DMS53 (cell line): ENCODE data around the gene CHAF1B.
"Not testable (repeated sequence)": the region's sequence is repeated elsewhere in the genome, so short reads cannot be mapped to it uniquely, and the experiment has no call there.

Source experiments
- DNase-seq: peaks from one replicate; lab custom pipeline; 2025; lab: John Stamatoyannopoulos, UW

CHAF1B gene

DNA sequence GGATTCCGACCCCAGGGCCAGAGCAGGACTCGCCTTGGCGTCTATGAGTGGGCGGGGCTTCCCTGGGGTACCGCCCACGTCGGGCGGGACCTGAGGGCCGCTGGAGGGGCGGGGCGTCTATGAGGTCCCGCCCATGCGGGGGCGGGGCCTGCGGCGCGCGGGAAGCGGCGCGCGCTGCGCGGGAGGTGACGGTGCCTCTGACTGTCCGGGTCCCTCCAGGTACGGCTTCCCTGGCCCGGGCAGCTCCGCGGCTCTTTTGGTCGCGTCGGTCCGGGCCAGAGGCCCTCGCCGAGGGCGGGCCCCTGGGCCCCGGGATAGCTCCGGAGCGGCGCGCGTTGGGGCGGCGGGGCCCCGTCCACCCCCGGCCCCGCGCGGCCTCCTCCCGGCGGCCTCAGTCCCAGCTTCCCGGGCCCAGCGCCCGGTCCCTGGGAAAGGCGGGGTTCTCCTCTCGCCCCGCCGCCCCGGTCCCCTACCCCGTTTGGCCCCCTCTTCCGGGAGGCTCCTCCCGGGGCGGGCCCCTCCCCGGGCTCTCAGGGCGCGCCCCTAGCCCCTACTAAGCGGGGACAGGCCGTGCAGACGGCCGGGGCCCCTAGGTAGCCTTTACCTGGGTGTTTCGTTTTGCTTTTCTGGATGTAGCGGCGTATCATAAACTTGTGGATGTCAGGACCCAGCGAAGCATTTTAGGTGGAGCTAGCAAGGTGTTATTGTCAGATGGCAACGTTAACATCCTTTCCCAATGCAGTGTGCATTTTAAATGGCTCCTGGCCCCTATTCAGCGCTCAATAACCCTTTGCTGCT is at the start of gene CHAF1B:
Gene CHAF1B, plus strand, starts transcription at position 160 of the 798 bp plus-strand sequence. CDS start 745 bp downstream, outside the sequence.
- DNase-seq = peak; percentile 84

DNA sequence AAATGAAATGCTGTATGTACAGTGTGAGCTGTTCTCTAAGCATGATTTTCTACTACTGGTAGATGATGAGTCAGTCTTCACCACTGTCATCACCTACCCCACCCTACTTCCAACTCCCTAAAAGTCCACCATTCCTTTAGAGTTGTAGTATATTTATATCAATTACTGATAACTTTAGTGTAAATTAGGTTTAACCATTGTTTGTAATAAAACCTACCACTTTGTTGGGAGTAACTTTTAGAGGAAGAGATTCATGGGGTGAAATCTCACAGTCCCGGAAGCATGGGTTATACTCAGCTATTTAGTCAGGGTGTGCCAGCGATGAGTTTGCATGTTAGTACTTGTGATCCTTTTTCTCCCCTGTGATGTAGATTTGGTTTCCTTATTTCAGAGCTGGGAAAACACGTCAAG is 48.1 kb upstream of the CHAF1B start:
- DNase-seq = no peak

DNA sequence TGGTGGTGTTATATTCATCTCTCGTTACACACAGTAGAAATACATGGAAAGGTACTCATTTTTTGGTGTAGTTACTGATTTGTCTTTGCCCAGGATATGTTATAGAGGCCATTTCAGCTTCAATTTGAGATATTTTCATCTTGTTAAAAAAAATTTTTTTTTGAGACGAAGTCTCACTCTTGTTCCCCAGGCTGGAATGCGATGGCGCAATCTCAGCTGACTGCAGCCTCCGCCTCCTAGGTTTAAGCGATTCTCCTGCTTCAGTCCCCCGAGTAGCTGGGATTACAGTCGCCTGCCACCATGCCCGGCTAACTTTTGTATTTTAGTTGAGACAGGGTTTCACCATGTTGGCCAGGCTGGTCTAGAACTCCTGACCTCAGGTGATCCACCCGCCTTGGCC is 46.2 kb upstream of the CHAF1B start:
- no peak for DNase-seq

DNA sequence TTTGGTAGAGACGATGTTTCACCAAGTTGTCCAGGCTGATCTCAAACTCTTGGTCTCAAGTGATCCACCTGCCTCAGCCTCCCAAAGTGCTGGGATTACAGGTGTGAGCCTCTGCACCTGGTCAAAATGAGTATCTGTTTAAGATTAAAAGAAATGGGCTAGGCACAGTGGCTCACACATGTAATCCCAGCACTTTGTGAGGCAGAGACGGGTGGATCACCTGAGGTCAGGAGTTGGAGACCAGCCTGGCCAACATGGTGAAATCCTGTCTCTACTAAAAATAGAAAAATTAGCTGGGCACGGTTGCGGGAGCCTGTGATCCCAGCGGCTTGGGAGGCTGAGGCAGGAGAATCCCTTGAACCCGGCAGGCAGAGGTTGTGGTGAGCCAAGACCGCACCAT is 42.6 kb upstream of the CHAF1B start:
- not testable (repeated sequence) for DNase-seq

DNA sequence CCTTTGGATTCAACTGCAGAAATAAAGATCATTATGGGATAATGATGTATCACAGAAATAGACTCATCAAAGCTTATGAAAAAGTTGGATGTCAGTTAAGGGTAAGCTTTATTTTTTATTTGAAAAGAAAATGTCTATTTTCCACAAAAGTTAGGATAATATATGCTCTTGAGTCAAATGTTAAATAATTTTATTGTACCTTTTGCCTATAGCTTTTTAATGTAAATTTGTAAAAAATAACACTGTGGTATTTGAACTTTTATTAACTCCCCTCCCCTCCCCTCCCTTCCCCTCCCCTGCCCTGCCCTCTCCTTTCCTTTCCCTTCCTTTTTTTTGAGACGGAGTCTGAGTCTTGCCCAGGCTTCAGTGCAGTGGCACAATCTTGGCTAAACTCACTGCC is 40.3 kb upstream of the CHAF1B start:
- DNase-seq = no peak

DNA sequence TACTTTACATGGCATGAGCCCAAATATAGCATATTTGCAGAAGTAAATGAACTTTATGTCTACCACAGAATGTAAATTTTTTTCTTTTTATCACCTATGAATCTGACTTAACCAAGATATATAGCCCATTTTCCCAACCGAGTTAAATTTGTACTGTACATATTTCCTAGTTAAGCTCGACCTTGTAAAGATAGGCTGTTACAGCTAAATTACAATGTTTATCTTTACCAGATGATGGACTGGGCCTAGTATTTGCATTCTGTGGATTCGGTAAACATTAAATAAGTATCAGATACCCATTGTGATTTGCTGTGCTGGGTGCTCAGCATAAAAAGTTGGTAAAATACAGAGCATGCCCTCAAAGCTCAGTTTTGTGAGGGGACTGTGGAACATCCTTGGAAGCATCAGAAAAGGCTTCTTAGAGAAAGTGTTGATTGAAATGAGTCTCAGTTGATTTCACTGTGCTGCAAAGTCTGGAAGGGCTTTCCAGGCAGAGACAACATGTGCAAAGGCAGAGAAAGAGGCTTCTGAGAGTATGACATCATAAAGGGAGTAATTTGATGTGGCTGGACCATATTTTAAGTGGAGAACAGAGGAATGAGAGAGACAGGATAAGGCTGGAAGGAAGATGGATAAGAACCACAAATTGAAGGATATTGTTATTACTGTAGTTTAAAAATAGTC is 37.8 kb upstream of the CHAF1B start:
- DNase-seq = peak; percentile 38

DNA sequence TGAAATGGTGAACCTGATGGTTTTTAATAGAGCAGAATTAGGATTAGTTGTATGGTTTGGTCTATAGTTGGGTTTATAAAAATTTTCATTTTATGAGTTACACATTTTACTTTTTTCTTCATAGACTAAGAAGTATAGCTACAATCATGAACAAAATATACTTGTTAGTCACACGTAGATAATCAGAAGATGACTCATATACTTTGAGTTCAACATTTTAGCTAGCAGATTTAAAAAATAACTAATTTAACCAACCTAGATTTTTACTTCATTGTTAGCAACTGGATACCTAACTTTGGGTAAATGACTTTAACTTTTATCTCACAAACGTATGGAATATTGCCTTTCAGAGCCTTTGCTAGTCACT is 37.2 kb upstream of the CHAF1B start:
- DNase-seq = no peak

DNA sequence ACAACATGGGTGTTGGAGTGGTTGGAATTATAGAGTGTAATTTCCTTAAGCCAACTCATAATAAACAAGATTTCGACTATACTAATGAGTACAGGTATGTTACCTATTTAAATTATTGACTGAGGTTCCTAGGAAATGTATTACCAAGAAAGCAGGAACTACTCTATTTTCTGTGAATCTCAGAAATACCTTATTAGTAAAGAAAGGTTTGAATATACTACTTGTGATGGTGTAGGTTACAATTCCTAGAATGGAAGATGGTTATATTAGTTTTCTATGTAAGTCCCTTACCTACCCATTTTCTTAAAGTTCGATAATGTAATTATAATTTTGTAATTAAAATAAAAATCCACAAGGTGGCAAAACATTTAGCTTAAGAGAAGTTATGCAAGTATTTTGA is 35.9 kb upstream of the CHAF1B start:
- DNase-seq = no peak

DNA sequence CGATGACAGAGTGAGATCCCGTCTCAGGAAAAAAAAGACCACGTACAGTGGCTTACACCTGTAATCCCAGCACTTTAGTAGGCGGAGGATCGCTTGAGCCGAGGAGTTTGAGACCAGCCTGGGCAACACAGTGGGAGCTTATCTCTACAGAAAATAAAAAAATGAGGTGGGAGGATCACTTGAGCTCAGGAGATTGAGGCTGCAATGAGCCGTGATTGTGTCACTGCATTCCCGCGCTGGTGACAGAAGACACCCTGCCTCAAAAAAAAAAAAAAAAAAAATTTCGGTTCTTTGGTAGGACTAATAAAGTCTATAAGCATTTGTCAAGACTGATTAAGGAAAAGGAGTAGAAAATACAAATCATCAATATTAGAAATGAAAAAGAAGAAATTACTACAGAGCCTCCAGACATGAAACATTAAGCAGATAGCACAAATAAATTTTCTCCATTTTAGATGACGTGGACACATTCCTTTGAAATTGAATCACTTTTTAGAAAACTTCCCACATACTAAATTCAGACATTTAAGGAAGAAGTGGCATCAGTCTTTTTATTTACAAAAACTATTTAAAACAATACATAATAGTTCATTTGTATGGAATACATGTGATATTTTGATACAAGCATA is 34.8 kb upstream of the CHAF1B start:
- DNase-seq = no peak

DNA sequence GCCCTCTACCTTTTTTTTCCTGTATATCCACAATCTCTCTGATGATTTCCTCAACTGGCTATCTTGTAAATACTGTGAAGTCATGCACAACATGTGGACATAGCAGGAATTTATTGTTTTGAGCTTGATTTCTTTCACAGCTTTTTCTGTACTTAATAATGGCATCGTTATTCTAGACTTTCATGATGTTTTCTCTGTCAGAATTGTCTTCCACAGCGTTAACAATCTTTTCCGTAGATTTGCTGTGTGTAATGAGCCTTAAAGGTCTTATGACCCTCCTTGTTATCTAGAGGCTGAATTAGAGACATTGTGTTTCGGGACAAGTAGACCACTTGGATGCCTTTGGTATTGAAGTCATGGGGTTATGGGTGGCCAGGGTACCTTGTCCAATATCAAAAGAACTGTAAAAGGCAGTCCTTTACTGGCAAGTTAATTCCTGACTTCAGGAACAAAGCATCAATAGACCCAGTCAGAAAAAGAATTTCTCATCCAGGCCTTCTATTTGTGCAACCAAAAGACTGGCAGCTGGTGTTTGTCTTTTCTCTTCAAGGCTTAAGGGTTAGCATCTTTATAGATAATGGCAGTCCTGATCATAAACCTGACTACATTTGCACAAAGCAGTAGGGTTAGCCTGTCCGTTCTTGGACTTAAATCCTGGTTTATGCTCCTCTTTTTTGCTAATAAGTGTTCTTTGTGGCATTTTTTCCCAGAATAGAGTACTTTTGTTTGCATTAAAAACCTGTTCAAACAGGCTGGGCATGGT is 30.1 kb upstream of the CHAF1B start:
- peak; percentile 30 for DNase-seq

DNA sequence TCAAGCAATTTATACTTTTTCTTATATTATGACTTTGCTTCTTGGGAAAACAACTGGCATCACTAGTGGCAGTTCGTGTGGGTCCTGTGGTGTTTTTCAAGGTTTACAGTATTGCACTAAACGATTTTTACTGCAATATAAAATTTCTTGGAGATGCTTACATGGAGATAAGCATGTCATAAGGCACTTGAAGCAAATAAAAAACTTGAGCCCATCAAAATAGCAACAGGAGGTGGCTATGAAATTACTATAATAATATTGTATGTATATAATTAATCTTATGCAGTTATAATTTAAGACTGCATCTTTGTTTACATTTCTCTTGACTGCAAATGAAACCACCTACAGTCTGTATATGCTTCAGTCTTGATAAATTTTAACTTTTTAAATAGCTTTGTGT is 29.3 kb upstream of the CHAF1B start:
- DNase-seq = no peak

DNA sequence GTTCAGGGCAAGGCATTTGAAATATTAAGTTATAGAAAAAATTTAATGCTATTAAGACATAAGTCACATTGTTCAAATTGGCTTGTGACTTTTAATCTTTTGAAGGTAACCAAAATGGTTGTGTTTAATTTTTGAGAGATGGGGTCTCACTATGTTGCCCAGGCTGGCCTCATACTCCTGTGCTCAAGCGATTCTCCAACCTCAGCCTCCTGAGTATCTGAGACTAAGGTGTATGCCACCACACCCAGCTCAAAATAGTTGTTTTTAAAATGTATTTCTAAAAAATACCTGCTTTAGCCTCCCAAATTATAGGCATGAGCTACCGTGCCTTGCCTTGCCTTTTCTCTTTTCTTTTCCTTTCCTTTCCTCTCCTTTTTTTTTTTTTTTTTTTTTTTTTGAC is 26.0 kb upstream of the CHAF1B start:
- no peak for DNase-seq

DNA sequence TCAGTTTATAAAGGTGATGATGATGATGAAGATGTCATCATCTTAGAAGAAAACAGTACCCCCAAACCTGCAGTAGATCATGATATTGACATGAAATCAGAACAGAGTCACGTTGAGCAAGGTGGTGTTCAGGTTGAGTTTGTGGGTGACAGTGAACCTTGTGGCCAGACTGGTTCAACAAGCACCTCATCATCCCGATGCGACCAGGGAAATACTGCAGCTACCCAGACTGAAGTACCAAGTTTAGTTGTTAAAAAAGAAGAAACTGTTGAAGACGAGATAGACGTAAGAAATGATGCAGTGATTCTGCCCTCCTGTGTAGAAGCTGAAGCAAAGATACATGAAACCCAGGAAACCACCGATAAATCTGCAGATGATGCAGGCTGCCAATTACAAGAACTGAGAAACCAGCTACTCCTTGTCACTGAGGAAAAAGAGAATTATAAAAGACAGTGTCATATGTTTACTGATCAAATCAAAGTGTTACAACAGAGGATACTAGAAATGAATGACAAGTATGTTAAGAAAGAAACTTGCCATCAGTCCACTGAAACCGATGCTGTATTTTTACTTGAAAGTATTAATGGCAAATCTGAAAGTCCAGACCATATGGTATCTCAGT is 16.0 kb upstream of the CHAF1B start:
- DNase-seq = no peak

DNA sequence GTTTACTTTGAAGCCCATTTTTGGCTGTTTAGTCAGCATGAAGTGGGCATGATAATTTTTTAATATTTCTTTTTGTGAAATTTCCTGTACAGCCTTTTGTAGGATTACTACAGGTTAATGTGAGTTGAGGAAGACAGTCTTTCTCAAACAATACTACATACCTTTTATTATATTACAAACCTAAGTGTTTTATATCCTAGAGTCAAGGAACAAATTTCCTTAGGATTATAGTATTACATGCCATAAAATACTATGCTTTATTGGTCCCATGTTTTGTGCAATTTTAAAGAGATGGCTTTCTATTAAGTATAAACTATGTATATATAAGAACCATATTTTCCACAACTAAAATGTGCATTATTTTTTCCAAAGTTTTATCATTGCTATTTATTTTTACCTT is 9.2 kb upstream of the CHAF1B start:
- no peak for DNase-seq

DNA sequence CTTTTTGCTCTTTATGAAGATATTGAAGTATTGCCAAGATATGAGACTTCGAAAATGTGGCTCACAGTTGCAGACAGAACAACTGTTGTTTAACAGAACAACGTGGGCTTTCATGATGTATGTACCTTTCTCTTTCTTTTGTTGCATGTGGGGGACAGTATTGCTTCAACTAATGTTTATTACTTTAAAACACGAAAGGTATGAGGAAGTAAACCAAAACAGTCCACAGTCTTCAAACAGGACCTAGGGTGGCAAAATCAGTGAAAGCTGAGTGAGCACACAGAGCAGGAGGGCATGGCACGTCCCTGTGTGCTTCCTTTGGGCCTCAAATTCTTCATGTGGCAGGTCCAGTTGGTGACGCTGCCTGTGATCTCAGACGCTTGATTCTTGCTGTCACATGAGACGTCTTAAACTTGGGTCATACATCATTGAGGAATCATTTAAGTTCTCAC is 7.8 kb upstream of the CHAF1B start:
- no peak for DNase-seq

DNA sequence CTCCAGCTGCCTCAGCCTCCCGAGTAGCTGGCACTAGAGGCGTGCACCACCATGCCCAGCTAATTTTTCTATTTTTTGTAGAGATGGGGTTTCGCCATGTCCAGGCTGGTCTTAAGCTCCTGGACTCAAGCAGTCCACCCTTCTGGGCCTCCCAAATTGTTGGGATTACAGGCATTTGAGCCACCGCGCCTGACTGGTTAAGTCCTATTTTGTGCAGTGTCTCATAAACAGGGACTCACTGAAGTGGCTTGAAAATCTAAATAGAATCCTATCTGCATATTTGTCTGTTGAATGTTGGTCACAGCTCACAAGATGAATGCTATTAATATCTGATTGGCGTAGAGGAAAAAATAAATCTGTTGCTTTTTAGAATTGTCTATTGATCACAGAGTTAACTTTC is 5.9 kb upstream of the CHAF1B start:
- DNase-seq = no peak

DNA sequence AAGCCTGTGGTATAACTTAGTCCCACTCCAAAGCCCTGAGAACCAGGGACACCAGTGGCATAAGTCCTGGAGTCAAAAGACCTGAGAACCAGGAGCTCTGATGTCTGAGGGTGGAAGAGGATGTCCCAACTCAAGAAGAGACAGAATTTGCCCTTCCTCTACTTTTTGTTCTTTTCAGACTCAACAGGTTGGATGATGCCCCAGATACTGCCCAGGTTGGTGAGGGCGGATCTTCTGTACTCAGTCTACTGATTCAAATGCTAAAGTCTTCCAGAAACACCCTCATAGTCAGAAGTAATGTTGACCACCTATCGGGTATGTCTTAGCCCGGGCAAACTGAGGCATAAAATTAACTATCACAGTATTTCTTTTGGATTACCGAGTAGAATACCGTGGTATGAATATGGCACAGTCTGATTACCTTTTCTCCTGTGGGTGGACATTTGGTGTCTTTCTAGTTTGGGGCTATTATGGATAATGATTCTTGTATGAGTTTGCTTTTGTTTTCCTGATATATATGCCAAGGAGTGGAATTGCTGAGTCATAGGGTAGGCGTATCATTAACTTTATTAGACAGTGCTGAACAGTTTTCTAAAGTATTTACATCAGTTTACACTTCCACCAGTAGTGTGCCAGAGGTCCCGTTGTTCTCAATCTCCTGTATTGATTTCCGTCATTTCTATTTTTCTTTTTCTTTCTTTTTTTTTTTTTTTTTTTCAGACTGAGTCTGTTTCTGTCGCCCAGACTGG is 3.2 kb upstream of the CHAF1B start:
- peak; percentile 7 for DNase-seq

DNA sequence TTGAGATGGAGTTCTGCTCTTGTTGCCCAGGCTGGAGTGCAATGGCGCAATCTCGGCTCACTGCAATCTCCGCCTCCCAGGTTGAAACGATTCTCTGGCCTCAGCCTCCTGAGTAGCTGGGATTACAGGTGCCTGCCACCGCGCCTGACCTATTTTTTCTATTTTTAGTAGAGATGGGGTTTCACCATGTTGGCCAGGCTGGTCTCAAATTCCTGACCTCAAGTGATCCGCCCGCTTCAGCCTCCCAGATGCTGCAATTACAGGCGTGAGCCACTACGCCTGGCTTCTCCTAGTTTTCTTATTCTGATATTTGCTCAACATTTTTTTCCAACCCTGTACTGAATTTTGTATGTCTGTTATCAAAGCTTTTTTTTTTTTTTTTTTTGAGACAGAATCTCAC is 2.5 kb upstream of the CHAF1B start:
- DNase-seq = not testable (repeated sequence)

DNA sequence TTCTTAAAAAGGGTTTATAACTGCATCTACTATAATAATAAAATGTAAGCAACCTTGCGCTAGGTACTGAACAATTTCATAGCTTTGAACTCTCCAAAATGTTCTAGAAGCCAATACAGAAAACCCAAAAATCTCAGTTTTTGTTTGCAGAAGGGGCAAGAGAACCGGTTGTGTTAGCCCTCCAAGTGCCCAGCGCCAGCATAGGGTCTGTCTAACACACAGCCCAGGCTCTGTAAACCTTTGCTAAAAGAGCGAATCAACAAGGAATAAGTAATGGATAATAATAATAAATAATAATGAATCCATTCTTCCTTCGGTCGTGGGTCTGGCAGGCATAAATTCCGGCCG is 333 bp upstream of the CHAF1B start:
- no peak for DNase-seq

DNA sequence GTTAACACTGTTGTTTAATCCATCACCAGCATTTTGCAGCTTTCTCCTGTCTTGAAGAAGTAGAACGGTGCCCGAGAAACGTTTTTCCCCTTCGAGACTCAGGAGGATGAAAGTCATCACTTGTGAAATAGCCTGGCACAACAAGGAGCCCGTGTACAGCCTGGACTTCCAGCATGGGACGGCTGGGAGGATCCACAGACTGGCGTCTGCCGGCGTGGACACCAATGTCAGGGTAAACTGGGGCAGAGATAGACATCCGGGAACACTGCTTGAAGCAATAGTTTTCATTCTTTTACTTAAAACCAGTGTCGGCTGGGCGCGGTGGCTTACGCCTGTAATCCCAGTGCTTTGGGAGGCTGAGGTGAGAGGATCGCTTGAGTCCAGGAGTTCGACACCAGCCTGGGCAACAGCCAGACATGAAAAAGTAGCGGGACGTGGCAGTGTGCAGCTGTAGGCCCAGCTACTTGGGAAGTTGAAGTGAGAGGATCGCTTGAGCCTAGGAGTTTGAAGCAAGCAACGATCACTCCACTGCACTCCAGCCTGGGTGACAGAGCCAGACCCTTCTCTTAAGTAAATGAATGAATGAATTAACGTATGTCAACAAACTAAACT is 945 bp downstream of the CHAF1B start:
- no peak for DNase-seq

DNA sequence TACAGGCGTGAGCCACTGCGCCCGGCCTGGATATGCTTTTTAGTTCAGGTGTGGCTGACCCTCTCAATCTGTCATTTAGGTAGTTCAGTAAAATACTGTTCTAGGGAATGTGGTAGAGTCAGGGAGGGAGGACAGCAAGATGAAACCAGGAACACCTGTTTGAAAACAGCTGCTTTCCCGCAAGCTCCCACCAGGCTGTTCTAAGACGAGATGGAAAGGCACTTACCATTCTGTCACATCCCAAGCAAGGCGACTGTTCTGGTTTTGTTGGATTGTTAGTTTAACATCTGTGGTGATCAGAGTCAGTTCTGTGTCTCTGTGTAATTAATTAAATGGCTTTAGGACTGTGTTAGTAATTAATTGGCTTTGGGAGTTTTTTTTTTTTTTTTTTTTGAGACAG is 2.9 kb downstream of the CHAF1B start:
- DNase-seq = no peak
